SJCRH30 (cell line): ENCODE measurements around the gene CFAP210. TPM values are rescaled to one million over a fixed set of nuclear protein-coding genes. Genes with fewer than 3 reads are reported as not detected.
"Not testable (repeated sequence)": the region's sequence is repeated elsewhere in the genome, so short reads cannot be mapped to it uniquely, and the experiment has no call there.

Experiments used
- DNase-seq, 2 experiments: peaks; one replicate each; pipeline ENCODE4 v3.0.0-alpha.2; 2015 to 2020
- H3K27ac ChIP-seq: fragments of 250-450 bp; sonication (Bioruptor Pico); 2 replicates; pipeline ENCODE4 v1.5.1; 2020; ENCODE audit warnings: mild to moderate bottlenecking, moderate library complexity
- H3K27me3 ChIP-seq: fragments of 250-450 bp; sonication (Bioruptor Pico); 2 replicates; pipeline ENCODE4 v1.5.1; 2020; ENCODE audit warnings: mild to moderate bottlenecking, moderate library complexity
- H3K36me3 ChIP-seq: fragments of 250-450 bp; sonication (Bioruptor Pico); 2 replicates; pipeline ENCODE4 v1.5.1; 2020; ENCODE audit warnings: mild to moderate bottlenecking, moderate library complexity
- H3K4me1 ChIP-seq: fragments of 250-450 bp; sonication (Bioruptor Pico); 2 replicates; pipeline ENCODE4 v1.5.1; 2020; ENCODE audit warnings: mild to moderate bottlenecking, moderate library complexity
- H3K4me3 ChIP-seq: fragments of 250-450 bp; sonication (Bioruptor Pico); 2 replicates; pipeline ENCODE4 v1.5.1; 2020; ENCODE audit warnings: mild to moderate bottlenecking, moderate library complexity
- H3K9me3 ChIP-seq: fragments of 250-450 bp; sonication (Bioruptor Pico); replicated peaks from 2 replicates; pipeline ENCODE4 v1.5.1; 2020; ENCODE audit warnings: mild to moderate bottlenecking, moderate library complexity
- total RNA-seq: library from RNA; depleted of rRNA; stranded (reverse); fragments of >200 nt; shearing (Covaris generic); gene quantifications from 2 replicates; pipeline ENCODE4 v1.2.3, GENCODE V29; 2014

CFAP210 gene
- total RNA-seq, 1 experiment from 2014 or later = not detected

DNA sequence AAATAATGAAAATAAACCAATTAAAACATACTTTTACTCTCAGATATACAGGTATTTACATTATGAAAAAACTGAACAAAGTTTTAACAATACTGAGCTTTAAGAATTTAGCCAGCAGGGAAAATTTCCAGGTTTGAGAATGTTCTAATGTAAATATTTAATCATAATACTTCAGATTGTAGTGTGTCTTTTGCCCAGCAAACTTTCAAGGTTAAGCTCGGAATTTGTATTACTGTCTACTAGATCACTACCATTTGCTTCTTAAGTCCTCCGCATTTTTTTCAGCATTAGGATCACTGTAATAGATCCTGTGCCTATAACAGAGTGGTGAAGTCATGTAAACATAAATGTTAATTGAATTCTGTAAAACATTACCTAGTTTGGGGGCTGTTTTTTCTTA lies 52.7 kb downstream of the CFAP210 start:
- no peaks in the 10 kb centered on the region for H3K9me3 ChIP-seq
- H3K36me3 ChIP-seq = peaks cover 30% of the 10 kb centered on the region
- H3K27ac ChIP-seq = no peak overlapping the region
- no peaks in the 10 kb centered on the region for H3K27me3 ChIP-seq
- H3K4me1 ChIP-seq = no peaks in the 10 kb centered on the region
- no peak overlapping the region for H3K4me3 ChIP-seq
- DNase-seq = no peak

DNA sequence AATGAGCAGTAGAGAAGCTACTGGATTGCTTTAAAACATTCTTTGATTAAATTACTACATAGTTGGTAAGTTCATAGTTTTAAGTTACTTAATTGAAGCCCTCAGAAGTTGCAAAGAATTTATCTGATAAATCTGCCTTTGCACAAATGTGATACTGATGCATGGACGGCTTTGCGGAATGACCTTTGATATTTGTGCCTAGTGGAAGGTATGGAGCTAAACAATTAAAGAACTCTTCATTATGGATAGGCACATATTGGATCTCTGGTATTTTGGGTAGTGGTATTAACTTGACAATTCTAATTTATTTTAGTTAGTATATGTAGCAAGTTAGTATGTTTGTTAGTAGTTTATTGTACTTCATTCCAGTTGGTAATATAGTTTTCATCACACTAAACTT lies 54.1 kb downstream of the CFAP210 start:
- H3K4me1 ChIP-seq = no peaks in the 10 kb centered on the region
- H3K27me3 ChIP-seq = no peaks in the 10 kb centered on the region

DNA sequence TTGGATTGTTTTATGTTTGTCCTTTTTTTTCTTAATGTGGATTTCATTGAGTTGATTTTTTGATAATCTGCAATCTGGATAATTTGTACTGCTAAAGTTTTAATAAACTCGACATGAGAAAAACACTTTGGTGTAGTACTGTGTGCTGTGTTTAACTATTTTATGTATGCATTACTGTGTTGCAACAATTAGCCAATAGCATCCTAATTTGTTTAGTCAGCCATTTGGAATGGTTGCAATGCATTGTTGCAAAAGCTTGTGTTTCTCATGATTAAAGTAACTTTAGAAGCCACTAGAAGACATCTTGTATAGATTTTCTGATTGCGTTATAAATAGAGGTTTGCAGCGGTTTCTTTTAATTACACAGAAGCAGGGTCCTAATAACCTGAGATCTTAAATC lies 56.6 kb downstream of the CFAP210 start:
- no peaks in the 10 kb centered on the region for H3K27me3 ChIP-seq
- peaks cover 67% of the 10 kb centered on the region for H3K36me3 ChIP-seq
- H3K4me1 ChIP-seq = no peaks in the 10 kb centered on the region
- no peaks in the 10 kb centered on the region for H3K9me3 ChIP-seq
- DNase-seq = no peak
- no peak overlapping the region for H3K4me3 ChIP-seq
- no peak overlapping the region for H3K27ac ChIP-seq

More for the DNA sequence above, 54.1 kb downstream of the CFAP210 start:
- Histone ChIP-seq H3K27ac (no peak overlapping the region), H3K9me3 (no peaks in the 10 kb centered on the region), H3K4me3 (no peak overlapping the region), H3K36me3 (peaks cover 44% of the 10 kb centered on the region)
- no peak for DNase-seq

DNA sequence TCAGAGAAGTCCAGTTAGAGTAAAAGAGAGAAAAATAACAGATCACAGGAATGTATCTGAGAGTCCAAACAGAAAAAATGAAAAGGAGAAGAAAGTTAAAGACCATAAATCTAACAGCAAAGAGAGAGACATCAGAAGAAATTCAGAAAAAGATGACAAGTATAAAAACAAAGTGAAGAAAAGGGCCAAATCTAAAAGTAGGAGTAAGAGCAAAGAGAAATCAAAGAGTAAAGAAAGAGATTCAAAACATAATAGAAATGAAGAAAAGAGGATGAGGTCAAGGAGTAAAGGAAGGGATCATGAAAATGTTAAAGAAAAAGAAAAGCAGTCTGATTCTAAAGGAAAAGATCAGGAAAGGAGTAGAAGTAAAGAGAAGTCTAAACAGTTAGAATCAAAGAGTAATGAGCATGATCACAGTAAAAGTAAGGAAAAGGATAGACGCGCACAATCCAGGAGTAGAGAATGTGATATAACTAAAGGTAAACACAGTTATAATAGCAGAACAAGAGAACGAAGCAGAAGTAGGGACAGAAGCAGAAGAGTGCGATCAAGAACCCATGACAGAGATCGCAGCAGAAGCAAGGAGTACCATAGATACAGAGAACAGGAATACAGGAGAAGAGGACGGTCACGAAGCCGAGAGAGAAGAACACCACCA lies 57.6 kb downstream of the CFAP210 start:
- H3K9me3 ChIP-seq = no peaks in the 10 kb centered on the region
- no peak overlapping the region for H3K27ac ChIP-seq
- H3K36me3 ChIP-seq = peaks cover 72% of the 10 kb centered on the region
- DNase-seq = no peak
- H3K4me1 ChIP-seq = no peaks in the 10 kb centered on the region
- H3K4me3 ChIP-seq = no peak overlapping the region
- no peaks in the 10 kb centered on the region for H3K27me3 ChIP-seq

DNA sequence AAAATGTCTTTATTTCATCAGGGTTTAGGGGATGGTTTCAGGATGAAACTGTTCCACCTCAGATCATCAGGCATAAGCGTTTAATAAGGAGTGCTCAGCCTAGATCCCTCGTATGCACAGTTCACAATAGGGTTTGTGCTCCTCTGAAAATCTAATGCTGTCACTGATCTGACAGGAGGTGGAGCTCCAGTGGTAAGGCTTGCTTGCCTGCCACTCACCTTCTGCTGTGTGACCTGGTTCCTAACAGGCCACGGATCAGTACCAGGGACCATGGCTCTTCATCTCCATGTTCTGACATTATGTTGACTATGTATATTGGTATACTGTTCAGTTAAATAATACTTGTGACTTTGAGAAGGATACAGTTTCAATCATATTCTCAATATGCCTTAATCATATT lies 68.4 kb downstream of the CFAP210 start:
- Histone ChIP-seq H3K4me3 (no peak overlapping the region), H3K4me1 (no peaks in the 10 kb centered on the region), H3K36me3 (peaks cover 39% of the 10 kb centered on the region), H3K27me3 (no peaks in the 10 kb centered on the region), H3K27ac (no peak overlapping the region), H3K9me3 (no peaks in the 10 kb centered on the region)
- no peak for DNase-seq

DNA sequence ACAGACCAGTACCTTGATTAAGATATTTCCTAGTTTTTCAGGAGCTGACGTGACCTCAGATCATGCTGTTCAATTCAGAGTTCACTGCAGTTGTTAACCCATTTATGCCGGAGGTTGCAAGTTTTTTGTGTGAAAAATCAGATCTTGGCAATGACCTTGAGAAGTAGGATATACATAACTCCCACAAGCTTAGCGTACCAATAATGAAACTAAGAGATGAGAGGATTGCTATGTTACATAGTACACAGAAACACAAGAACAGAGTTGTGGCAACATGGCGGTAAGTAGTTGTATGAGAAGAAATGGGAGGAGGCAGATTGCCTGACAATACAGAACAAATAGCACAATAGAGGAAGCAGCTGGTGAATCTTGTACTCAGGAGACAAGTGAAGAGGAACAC lies 71.0 kb downstream of the CFAP210 start:
- no peak overlapping the region for H3K4me3 ChIP-seq
- no peak overlapping the region for H3K27ac ChIP-seq
- no peaks in the 10 kb centered on the region for H3K27me3 ChIP-seq
- H3K36me3 ChIP-seq = peaks cover 48% of the 10 kb centered on the region
- H3K4me1 ChIP-seq = no peaks in the 10 kb centered on the region
- DNase-seq = no peak
- no peaks in the 10 kb centered on the region for H3K9me3 ChIP-seq

DNA sequence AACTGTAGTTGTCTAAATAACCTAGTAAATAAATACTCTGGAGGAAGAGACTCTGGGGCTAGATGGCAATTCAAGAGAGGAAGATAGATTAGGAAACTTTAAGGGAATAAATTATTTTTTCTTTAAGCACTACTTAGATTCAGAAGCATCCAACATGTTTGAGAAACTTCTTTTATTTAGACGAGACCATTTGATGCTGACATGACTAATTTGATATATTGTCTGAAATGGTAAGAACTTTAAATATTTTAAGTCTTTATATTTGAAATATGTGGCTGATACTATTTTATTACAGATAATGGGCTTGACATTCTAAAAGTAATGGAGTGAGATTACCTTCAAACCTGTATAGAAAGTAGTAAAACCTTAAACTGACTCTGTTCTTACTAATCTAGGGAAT lies 73.7 kb downstream of the CFAP210 start:
- Histone ChIP-seq H3K9me3 (peaks cover 9% of the 10 kb centered on the region), H3K4me3 (no peak overlapping the region), H3K27ac (no peak overlapping the region), H3K4me1 (no peaks in the 10 kb centered on the region), H3K36me3 (peaks cover 53% of the 10 kb centered on the region), H3K27me3 (no peaks in the 10 kb centered on the region)
- no peak for DNase-seq

DNA sequence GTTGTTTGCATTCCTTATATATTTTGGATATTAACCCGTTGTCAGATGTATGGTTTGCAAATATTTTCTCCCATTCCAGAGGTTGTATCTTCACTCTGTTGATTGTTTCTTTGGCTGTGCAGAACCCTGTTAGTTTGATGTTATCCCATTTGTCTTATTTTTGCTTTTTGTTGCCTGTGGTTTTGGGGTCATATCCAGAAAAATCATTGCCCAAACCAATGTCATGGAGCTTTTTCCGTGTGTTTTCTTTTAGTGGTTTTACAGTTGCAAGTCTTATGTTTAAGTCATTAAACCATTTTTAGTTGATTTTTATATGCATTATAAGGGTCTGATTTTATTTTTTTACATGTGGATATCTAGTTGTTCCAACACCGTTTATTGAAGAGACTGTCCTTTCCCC lies 74.3 kb downstream of the CFAP210 start:
- Histone ChIP-seq H3K36me3 (peaks cover 58% of the 10 kb centered on the region), H3K27ac (no peak overlapping the region), H3K9me3 (peaks cover 9% of the 10 kb centered on the region), H3K4me3 (no peak overlapping the region), H3K27me3 (no peaks in the 10 kb centered on the region), H3K4me1 (no peaks in the 10 kb centered on the region)
- DNase-seq = no peak

DNA sequence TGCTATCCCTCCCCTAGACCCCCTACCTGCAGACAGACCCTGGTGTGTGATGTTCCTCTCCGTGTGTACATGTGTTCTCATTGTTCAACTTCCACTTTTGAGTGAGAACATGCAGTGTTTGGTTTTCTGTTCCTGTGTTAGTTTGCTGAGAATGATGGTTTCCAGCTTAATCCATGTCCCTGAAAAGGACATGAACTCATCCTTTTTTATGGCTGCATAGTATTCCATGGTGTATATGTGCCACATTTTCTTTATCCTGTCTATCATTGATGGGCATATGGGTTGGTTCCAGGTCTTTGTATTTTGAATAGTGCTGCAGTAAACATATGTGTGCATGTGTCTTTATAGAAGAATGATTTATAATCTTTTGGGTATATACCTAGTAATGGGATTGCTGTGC lies 78.2 kb downstream of the CFAP210 start:
- H3K27ac ChIP-seq, DNase-seq, H3K4me3 ChIP-seq, H3K4me1 ChIP-seq, H3K9me3 ChIP-seq, H3K27me3 ChIP-seq: not testable (repeated sequence)
- peaks cover 64% of the 10 kb centered on the region for H3K36me3 ChIP-seq

DNA sequence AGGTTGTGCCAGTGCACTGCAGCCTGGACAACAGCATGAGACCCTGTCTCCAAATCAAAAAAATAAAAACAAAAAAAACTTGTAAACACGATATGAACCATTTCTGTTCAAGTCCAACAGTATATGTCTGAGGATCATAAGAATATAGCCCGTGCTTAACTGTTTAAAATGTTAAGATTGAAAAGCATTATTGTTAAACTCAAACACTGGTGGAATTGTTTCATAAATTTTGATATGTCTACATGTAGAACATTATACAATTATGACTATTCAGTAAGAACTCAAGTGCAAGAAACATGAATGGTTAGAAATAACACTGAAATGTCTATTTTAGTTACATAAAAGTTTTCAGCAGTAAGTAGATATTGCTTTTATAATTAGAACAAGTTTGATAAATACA lies 80.3 kb downstream of the CFAP210 start:
- peaks cover 72% of the 10 kb centered on the region for H3K36me3 ChIP-seq

DNA sequence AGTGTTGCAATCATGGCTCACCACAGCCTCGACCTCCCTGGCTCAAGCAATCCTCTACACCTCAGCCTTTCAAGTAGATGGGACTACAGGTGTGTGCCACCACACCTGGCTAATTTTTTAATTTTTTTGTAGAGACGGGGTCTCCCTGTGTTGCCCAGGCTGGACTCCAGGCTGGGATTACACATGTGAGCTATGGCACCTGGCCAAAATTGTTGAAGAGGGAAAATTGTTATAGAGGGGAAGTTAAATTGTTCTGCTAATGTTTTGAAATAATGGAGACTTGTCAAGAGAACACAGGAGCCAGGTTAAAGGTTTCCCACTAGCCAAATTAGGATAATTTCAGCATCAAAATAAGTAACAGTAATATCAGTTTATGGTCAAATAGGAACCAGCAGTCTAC lies 84.9 kb downstream of the CFAP210 start:
- Histone ChIP-seq H3K36me3 (peaks cover 71% of the 10 kb centered on the region), H3K27ac (no peak overlapping the region), H3K4me1 (no peaks in the 10 kb centered on the region), H3K4me3 (no peak overlapping the region), H3K9me3 (no peaks in the 10 kb centered on the region), H3K27me3 (no peaks in the 10 kb centered on the region)
- no peak for DNase-seq

More for the DNA sequence above, 80.3 kb downstream of the CFAP210 start:
- Histone ChIP-seq H3K9me3 (peaks cover 9% of the 10 kb centered on the region), H3K4me3 (no peak overlapping the region), H3K4me1 (no peaks in the 10 kb centered on the region), H3K27me3 (no peaks in the 10 kb centered on the region), H3K27ac (no peak overlapping the region)
- DNase-seq = no peak

DNA sequence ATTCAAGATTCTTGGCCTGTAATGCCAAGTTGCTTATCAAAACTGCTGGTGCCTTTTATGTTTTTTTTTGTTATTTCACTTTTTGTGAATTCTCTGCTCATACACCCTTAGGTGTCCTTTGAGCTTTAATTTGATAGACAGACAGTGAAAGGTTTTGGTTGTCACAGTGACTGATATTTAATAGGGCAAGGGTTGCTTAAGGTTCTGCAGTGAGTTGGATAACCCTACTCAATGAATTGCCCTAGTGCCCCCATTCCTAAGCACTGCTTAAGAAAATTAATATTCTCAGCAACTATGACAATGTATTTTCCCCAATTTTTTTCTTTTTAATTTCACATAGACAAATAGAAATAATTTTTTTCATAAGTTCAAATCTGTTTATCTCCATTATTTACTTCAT lies 94.6 kb downstream of the CFAP210 start:
- Histone ChIP-seq H3K27ac (no peak overlapping the region), H3K4me1 (no peaks in the 10 kb centered on the region), H3K4me3 (no peak overlapping the region), H3K9me3 (no peaks in the 10 kb centered on the region), H3K27me3 (no peaks in the 10 kb centered on the region), H3K36me3 (peaks cover 7% of the 10 kb centered on the region; the same call in 1 of the 2 replicates)
- DNase-seq = no peak

DNA sequence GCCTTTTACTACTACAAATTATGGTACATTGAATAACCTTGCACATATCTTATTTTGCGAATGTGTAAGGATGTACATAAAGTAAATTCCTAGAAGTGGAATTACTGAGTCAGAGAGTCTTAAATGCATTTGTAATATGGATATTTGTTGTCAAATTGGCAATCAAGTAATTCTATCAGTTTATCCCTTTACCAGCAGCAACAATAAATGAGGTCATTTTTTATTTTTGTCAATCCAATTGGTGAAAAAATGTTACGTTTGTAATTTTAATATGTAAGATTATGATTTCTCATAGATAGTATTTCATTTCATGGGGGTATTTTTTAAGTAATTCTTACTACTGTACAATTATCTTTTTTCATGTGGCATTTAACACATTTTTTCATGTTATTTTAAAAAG lies 95.2 kb downstream of the CFAP210 start:
- Histone ChIP-seq H3K27ac (no peak overlapping the region), H3K27me3 (no peaks in the 10 kb centered on the region), H3K9me3 (no peaks in the 10 kb centered on the region), H3K4me1 (no peaks in the 10 kb centered on the region), H3K4me3 (no peak overlapping the region), H3K36me3 (peaks cover 7% of the 10 kb centered on the region; the same call in 1 of the 2 replicates)
- no peak for DNase-seq

DNA sequence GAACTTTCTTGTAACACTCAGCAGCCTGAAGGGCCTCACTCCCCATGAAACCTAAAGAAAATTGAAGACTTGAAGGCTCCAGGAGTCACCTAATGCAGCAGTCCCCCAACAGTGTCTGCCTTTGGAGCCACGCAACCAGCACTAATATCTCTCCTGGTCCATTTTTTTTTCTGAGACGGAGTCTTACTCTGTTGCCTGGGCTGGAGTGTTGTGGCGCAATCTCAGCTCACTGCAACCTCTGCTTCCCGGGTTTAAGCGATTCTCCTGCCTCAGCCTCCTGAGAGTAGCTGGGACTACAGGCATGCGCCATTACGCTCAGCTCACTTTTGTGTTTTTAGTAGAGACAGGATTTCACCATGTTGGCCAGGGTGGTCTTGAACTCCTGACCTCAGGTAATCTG lies 97.7 kb downstream of the CFAP210 start:
- H3K4me1 ChIP-seq, H3K4me3 ChIP-seq, H3K9me3 ChIP-seq, DNase-seq, H3K27me3 ChIP-seq, H3K27ac ChIP-seq, H3K36me3 ChIP-seq: not testable (repeated sequence)
